ENCODE results near the gene SCAF1.

Gene SCAF1

DNA sequence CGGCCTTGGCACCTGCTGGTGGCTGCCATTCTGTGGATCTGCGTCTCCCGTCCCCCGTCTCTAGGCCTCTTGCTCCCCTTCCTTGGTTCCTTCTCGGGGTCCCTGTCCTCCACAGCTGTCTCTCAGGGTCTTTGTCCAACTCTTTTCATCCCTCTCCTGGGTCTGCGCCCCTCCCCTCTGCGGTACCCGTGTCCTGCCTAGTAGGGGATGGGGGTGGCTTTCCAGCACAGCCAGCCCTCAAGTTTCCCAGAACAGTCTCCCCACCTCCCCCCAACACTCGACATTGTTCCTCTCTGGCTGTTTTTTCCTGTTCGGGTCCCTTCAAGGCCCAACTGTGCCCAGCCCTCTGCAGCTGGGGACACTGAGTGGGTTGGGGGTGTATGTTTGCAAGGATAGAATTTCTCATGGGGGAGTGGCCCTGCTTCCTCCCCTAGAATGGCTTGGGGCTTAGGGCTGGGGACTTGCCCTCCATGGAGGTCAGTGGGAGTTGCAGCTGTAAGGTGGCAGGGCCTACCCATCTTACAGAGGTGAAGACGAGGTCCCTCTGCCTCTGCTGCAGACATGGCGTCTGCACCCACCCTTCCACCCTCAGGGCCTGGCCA, 46.6 kb downstream of the SCAF1 start:
- DNase-seq: no peak

DNA sequence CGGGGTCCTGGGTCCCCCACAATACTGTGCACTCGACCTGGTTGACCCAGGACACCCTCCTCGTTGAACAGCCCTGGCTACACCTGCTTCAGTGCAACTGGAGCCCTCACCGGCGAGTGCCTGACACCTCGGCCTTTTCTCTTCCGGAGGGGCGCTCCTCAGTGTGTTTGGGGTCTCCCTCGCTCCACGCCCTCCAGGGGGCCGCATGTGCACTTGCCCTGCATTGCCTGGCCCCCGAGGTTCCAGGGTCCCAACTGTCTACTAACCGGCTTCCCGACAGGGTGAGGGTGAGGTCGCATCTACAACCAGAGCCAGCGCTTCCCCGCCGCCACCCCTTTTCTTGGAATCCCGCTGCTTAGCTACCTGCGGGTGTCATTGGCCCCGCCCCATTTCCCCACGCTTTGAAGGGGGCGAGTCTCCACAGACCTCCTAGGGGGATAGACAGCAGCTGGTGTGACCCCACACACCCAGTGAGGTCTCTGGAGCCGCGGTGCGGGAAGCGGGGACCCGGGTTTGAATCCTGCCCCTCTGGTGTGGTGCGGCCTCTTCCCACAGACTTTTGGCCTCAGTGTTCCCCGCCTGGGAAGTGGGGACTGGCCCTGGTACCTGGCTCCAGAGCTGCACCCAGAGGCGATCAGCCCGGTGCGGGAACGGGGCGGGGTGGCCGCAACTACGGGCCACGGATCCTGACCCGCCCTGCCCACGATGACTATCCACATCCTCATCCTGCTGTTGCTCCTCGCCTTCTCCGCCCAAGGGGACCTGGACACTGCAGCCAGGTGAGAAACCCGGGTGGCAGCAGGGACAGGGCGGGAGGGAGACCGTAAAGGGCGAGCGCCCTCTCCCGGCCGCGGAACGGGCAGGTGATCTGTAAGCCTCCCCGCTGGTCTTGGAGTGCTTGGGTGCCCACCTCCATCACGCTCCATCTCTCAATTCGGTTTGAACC, 47.4 kb downstream of the SCAF1 start, which contains the start of gene ADM5:
Gene ADM5, plus strand, starts transcription at position 462 of the 946 bp plus-strand sequence. Its CDS starts 244 bp downstream, at position 706.
- DNase-seq: peak; percentile 25 to 40

DNA sequence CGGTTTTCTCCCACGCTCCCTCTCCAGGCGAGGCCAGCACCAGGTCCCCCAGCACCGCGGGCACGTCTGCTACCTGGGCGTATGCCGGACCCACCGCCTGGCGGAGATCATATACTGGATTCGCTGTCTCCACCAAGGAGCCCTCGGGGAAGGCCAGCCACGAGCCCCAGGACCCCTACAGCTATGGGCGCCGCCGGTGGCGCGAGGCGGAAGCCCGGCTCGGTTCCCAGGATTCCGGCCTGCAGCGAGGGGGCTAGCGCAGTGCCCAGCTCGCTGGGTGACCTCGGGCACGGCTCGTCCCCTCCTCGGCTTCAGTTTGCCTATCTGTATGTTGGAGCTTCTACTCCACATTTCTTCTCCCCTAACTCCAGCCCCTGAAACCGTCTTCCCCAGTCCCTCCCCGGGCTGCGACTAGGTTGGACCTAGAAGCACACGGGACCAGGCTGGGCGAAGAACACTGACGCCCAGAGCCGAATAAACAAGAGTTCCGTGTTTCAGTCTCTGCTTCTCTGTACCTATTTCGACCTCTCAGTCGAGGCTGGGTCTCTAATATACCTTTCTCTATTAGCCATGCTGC, 48.2 kb downstream of the SCAF1 start:
- no peak for DNase-seq

DNA sequence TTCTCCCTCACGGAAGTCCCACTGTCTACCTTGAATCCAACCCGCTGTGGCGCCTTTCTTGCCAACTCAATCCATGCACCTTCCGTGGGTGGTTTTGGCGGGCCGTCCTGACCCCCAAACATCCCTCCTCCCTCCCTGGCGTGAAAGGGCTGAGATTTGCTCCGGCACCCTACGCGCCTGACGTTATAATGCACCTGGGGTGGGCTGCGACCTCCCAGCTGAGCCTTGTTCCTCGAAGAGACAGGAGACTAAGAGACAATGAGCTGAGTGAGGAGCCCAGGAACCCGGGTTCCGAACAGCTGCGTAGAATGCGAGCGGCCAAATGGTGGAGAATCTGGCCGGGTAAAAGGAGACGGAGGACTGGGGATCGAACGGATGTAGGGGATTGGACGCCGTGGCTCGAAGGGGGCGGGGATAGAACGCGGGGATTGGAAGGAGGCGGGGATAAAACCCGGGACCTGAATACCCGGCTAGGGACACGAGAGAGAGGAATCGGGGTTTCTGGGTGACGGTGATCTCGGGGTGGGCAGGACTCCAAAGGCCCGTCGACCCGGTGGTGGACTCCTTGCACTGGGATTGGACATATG, 48.7 kb downstream of the SCAF1 start, which contains the start of gene CPT1C:
Gene CPT1C, plus strand, starts transcription at position 461 of the 587 bp plus-strand sequence. CDS start 1,137 bp downstream, outside the sequence.
- DNase-seq: peak; percentile 56 to 67

DNA sequence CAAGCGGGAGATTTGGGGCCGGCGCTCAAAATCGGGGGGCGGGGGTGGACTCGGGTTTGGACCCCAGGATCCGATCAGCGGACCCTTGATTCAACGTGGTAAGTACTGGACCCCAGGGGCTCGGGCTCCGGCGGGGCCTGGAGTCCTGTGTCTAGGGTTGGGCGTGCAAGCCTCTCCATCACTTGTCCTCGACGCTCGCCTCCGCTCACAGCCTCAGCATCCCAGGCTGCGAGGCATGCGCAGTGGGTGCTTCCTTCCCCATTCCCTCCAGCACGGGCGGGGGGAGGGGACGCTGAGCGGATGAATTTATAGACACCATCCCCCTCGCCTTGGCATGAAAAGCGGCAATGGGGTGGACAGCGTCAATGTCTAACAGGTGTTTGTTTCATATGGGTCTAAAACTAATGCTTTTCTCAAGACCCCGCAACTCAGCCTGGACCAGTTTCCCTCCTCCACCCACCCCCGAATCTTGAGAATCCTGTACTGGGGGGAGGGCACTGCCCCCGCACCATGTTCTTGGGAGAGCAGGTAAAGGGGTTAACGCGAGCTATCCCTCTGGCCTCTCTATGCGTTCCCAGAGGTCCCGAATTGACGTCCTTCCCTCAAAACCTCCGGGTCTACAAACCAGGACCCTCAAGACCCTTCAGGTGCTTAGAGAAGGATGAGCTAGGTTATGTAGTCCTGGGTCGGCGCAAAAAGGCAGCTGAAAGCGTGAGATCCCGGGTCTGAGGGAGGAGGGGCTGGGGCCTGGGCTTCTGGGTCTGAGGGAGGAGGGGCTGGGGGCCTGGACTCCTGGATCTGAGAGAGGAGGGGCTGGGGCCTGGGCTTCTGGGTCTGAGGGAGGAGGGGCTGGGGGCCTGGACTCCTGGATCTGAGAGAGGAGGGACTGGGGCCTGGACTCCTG, 49.5 kb downstream of the SCAF1 start:
- DNase-seq: no peak

DNA sequence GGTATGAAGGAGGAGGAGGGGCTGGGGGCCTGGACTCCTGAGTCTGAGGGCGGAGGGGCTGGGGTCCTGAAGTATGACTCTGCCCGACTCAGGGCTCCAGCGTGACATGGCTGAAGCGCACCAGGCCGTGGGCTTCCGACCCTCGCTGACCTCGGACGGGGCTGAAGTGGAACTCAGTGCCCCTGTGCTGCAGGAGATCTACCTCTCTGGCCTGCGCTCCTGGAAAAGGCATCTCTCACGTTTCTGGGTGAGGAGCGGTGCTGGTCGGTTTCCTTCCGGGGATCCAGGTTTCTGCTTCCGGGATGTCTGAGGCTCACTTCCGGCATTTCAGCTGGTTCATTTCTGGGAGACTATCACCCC, 50.1 kb downstream of the SCAF1 start:
- DNase-seq: no peak

DNA sequence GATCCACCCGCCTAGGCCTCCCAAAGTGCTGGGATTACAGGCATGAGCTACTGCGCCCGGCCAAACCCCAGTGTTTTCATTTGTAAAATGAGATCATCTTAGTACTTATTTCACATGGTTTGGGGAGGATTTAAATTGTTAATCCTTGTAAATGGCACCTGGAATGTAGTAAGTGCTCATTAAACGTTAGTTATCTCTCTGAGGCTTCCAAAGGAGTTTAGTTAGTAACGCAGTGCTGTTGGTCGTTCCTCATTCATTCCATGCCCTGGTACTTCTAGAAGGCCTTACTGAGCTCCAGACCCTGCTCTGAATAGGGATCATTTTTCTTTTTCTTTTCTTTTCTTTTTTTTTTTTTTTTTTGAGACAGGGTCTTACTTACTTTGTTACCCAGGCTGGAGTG, 54.1 kb downstream of the SCAF1 start:
- DNase-seq: no peak

DNA sequence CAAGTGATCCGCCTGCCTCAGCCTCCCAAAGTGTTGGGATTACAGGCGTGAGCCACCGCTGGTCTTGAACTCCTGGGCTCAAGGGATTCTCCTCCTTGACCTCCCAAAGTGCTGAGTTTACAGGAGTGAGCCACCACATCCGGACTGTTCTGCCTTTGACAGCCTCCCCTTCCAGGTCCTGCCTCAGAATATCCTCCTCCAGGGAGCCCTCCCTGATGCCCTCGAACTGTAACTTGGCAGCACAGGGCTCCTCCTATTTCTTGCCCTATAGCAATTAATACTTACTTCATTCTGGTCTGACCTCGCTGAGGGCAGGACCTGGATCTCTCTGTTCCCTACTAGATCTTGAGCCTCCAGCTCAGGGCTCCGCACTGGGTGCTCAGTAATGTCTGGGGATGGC, 54.9 kb downstream of the SCAF1 start:
- DNase-seq: no peak

DNA sequence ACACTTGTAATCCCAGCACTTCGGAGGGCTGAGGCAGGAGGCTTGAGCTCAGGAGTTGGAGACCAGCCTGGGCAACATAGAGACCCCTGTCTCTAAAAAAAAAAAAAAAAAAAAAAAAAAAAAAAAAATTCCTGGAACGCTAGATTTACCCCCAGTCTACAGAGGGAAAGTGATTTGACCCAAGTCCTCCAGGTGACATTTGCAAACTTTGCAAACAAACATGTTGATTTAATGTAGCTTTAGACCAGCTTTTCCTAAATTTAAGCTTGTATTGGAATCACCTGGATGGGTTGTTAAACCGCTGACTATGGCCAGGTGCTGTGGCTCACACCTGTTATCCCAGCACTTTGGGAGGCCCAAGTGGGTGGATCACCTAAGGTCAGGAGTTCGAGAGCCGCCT, 57.4 kb downstream of the SCAF1 start:
- DNase-seq: no peak

DNA sequence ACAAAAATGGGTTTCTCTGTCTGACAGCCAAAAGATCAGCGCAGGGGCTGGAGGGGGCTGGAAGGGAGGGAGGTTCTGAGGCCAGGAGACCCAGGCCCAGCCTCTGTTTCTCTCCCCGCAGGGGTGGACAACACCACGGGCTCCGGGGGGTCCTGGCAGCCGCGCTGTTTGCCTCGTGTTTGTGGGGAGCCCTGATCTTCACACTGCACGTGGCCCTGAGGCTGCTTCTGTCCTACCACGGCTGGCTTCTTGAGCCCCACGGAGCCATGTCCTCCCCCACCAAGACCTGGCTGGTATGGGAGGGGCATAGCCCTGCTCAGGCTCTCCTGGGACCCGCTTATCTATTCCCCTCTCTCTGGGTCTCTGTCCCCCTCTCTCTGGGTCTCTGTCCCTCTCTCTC, 58.6 kb downstream of the SCAF1 start:
- no peak for DNase-seq

DNA sequence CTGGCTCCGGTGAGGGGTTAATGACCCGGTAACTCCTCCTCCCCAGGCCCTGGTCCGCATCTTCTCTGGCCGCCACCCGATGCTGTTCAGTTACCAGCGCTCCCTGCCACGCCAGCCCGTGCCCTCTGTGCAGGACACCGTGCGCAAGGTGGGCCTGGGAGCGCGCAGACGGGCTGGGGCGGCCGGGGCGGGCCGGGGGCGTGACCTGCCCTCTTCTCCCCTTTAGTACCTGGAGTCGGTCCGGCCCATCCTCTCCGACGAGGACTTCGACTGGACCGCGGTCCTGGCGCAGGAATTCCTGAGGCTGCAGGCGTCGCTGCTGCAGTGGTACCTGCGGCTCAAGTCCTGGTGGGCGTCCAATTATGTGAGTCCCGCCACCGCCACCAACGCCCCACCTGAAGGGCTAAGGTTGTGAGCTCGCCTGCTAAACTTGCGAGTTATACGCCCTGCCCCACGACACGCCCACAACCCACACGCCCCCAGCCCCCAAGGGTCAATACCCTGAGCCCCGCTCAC, 59.3 kb downstream of the SCAF1 start:
- DNase-seq: no peak

DNA sequence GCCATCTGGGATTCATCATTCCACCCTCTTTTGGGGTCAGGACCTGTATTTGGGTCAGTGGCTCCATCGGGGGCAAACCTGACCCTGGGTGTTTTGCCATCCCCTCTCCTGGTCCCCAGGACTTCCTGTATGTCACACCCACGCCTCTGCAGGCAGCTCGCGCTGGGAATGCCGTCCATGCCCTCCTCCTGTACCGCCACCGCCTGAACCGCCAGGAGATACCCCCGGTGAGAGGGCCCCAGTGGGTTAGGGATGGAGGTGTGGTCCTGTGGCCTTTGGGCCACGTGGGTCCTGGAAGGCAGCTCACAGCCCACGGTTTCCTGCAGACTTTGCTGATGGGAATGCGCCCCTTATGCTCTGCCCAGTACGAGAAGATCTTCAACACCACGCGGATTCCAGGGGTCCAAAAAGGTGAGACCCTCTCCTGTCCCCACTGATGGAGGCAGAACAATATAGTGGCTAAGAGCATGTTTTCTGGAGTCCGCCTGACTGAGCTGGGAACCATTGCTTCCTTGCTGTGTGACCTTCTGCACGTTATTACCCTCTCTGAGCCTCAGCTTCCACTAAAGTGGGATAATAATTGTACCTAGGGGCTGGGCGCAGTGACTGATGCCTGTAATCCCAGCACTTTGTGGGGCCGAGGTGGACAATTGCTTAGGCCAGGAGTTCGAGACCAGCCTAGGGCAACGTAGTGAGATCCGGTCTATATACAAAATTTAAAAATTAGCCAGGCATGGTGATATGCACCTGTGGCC, 63.1 kb downstream of the SCAF1 start:
- DNase-seq: no peak

DNA sequence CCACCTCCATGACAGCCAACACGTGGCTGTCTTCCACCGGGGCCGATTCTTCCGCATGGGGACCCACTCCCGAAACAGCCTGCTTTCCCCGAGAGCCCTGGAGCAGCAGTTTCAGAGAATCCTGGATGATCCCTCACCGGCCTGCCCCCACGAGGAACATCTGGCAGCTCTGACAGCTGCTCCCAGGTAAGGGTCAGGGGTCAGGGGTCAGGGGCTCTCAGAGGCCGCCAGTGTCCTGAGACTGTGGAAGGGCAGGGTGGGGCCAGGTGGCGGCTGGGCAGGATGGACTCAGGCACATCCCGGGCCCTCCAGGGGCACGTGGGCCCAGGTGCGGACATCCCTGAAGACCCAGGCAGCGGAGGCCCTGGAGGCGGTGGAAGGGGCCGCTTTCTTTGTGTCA, 63.9 kb downstream of the SCAF1 start:
- no peak for DNase-seq

All from CD4-positive, alpha-beta T cell treated with Interleukin-4 for 1 hour (primary cell).